Osteoblast (primary cell): Measurements from ENCODE around the gene LRRC37A3. TPM values are rescaled to one million over a fixed set of nuclear protein-coding genes. Genes with fewer than 3 reads are reported as not detected.
"Not testable (repeated sequence)": the region's sequence is repeated elsewhere in the genome, so short reads cannot be mapped to it uniquely, and the experiment has no call there.

Experiments
- DNase-seq: peaks from one replicate; pipeline ENCODE4 v3.0.0; 2011; ENCODE audit warnings: low spot score, mixed read lengths; ENCODE audit not compliant: insufficient read length; ENCODE audit errors: missing footprints
- H2AFZ ChIP-seq: 2 replicates; pipeline ENCODE4 v1.6.0; 2011; ENCODE audit warnings: mild to moderate bottlenecking, low read length
- H3K27ac ChIP-seq: 2 replicates; pipeline ENCODE4 v1.5.1; 2011; ENCODE audit warnings: mild to moderate bottlenecking, low read depth, low read length, moderate library complexity
- H3K27me3 ChIP-seq: 2 replicates; pipeline ENCODE4 v1.6.0; 2012; ENCODE audit warnings: mild to moderate bottlenecking, control low read depth, inconsistent platforms, low read length, moderate library complexity; ENCODE audit not compliant: insufficient read depth
- H3K36me3 ChIP-seq: 2 replicates; pipeline ENCODE4 v1.5.1; 2011; ENCODE audit warnings: mild to moderate bottlenecking, low read length, control low read depth, moderate library complexity; ENCODE audit not compliant: insufficient read depth
- H3K4me1 ChIP-seq: 2 replicates; pipeline ENCODE4 v1.5.1; 2011; ENCODE audit warnings: mild to moderate bottlenecking, low read length, control low read depth, moderate library complexity; ENCODE audit not compliant: insufficient read depth
- H3K4me2 ChIP-seq: 2 replicates; pipeline ENCODE4 v1.6.0; 2011; ENCODE audit warnings: mild to moderate bottlenecking, low read length; ENCODE audit not compliant: insufficient read depth
- H3K4me3 ChIP-seq: fragments of 200-600 bp; sonication (generic); 3 replicates; pipeline ENCODE4 v1.5.1; 2012; ENCODE audit warnings: mild to moderate bottlenecking, low read length, inconsistent platforms; ENCODE audit not compliant: insufficient read depth
- H3K79me2 ChIP-seq: 2 replicates; pipeline ENCODE4 v1.6.0; 2012; ENCODE audit warnings: mild to moderate bottlenecking, low read length, control low read depth, inconsistent platforms; ENCODE audit not compliant: insufficient read depth
- H3K9me3 ChIP-seq: 2 replicates; pipeline ENCODE4 v1.5.1; 2011; ENCODE audit warnings: low read depth, low read length, control low read depth
- H4K20me1 ChIP-seq: 2 replicates; pipeline ENCODE4 v1.6.0; 2012; ENCODE audit warnings: mild to moderate bottlenecking, low read length, control low read depth; ENCODE audit not compliant: insufficient read depth
- total RNA-seq: library from RNA; depleted of rRNA; stranded (reverse); fragments of >200 nt; gene quantifications from 2 replicates; pipeline ENCODE4 v1.2.3, GENCODE V29; 2012
- TF ChIP-seq, protein P1 (sequence below): IDR thresholded peaks from 2 replicates; pipeline ENCODE4 v1.5.1; 2011; ENCODE audit warnings: mild to moderate bottlenecking, low read depth, low read length, moderate library complexity; ENCODE audit errors: extremely low read depth

The LRRC37A3 gene
- 14.1 and 15.2 TPM in 2 replicates for total RNA-seq

DNA sequence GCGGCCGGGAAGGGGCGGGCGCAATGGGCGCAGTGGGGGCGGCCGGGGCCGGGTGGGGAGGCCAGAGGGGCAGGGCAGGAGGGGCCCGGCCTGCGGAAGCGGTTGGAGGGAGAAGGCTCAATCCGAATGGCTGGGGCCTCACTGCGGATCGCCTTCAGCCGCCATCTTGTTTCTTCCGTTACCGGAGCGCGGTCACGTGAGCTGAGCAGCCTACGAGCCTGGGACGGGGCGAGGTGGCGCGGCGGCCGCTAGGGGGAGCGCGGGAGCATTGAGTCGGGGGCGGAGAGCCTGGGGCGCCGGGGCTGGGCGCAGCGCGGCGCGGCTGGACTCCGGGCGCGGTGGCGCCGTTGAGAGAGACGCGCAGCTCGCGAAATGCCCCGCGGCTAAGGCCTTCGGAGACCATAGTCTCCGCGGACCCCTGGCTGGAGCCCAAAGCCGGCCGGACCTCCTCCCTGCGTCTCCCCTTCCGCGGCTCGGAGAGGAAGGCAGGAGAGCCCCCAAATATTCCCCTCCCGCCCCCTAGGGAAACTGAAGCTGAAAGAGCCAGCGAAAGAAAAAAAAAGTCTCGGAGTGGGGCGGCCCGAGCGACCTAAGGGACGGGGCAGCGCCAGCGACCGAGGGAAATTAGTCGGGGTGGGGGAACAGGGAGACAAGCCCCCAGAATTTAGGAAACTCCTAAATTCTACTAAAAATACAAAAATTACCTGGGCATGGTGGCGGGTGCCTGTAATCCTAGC lies at the start of gene LRRC37A3:
Gene LRRC37A3 (minus strand): TSS at position 190 of the 737 bp plus-strand sequence. CDS start 22,221 bp downstream, outside the sequence.
- not testable (repeated sequence) for H3K36me3 ChIP-seq, H3K4me1 ChIP-seq, H4K20me1 ChIP-seq, H3K27ac ChIP-seq, H3K27me3 ChIP-seq, H3K79me2 ChIP-seq, H3K9me3 ChIP-seq
- TF ChIP-seq, protein P1, sequence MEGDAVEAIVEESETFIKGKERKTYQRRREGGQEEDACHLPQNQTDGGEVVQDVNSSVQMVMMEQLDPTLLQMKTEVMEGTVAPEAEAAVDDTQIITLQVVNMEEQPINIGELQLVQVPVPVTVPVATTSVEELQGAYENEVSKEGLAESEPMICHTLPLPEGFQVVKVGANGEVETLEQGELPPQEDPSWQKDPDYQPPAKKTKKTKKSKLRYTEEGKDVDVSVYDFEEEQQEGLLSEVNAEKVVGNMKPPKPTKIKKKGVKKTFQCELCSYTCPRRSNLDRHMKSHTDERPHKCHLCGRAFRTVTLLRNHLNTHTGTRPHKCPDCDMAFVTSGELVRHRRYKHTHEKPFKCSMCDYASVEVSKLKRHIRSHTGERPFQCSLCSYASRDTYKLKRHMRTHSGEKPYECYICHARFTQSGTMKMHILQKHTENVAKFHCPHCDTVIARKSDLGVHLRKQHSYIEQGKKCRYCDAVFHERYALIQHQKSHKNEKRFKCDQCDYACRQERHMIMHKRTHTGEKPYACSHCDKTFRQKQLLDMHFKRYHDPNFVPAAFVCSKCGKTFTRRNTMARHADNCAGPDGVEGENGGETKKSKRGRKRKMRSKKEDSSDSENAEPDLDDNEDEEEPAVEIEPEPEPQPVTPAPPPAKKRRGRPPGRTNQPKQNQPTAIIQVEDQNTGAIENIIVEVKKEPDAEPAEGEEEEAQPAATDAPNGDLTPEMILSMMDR: peak; percentile 62
- DNase-seq: peak; percentile 98
- H3K4me2 ChIP-seq: peak within 1 kb of the TSS; percentile 80
- peak within 1 kb of the TSS; percentile 77 for H3K4me3 ChIP-seq
- H2AFZ ChIP-seq: peak within 1 kb of the TSS; percentile 74

DNA sequence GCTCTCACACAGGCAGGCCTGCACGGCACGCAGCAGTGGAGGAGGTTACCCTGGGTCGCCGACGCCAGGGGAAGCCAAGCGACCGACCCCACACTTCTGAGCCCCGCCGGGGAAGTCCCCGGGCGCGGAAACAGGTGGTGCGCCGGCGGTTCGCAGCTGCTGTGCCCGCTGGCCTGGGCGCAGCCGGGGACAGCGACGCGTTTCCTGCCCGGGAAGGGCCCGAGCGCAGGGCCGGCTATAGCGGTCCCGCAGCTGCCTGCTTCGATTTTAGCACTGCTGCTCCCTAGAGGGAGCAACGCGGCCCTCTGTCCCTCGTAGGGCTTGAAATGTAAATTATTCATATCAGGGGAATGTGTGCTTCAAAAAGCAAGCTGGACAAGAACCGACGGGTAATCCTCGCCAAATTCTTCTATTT lies 46.6 kb upstream of the LRRC37A3 start:
- not testable (repeated sequence) for H3K79me2 ChIP-seq, H3K27me3 ChIP-seq, H3K9me3 ChIP-seq, H3K36me3 ChIP-seq, H3K27ac ChIP-seq, H4K20me1 ChIP-seq
- peaks cover 14% of the 10 kb centered on the region for H3K4me1 ChIP-seq
- H3K4me2 ChIP-seq: peak overlapping the region; percentile 65
- DNase-seq: peak; percentile 23
- TF ChIP-seq, protein P1: peak; percentile 18
- H2AFZ ChIP-seq: peak overlapping the region; percentile 51
- H3K4me3 ChIP-seq: peak overlapping the region; percentile 56

DNA sequence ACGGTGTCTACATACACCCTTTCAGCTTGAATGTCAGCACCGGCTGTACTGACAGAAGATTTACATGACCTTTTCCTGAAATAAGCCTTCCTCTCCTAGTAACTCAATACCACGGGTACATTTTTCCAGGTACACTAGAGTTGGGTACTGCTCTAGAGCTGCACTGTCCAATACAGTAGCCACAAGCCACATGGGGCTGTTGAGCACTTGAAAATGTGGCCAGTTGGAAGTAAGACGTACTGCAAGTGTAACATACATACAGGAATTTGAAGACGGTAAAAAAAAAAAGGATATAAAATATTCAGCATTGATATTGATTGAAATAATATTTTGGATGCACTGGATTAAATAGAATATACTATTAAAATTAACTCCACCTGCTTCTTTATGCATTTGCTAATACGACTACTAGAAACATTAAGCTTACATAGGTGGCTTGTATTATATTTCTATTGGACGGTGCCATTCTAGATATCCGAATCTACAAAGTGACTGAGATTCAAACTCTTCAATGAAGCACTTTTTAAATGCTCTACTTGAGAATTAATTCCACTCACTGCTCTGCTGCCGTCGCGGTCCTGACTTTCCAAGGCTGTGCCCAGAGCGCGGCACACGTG lies 46.1 kb upstream of the LRRC37A3 start:
- Histone ChIP-seq H3K4me2 (peak overlapping the region; percentile 65), H3K4me1 (peaks cover 14% of the 10 kb centered on the region), H2AFZ (peak overlapping the region; percentile 51), H3K4me3 (peak overlapping the region; percentile 56)
- H3K9me3 ChIP-seq, DNase-seq, H3K79me2 ChIP-seq, H3K27me3 ChIP-seq, H3K36me3 ChIP-seq, H3K27ac ChIP-seq, H4K20me1 ChIP-seq: not testable (repeated sequence)

DNA sequence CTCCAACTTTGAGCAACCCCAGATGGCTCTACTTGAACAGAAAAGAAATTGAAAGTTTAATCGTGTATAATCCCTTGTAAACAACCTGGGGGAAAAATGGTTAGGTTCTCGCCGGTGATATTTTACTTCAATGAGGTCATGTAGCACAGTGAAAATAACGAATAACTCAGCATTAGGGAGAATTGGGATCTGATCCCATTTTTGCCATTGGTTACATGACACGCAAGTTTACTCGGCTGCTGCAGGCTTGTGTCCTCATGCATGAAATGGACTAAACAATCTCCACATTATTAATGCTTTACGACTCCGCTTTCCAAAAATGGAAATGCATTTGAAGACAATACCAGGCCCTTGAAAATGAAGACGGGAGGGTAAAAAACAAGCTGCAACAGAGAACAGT lies 45.5 kb upstream of the LRRC37A3 start:
- H3K4me3 ChIP-seq: no peak overlapping the region
- TF ChIP-seq, protein P1: no peak
- H3K27ac ChIP-seq: no peak overlapping the region
- H3K9me3 ChIP-seq: no peaks in the 10 kb centered on the region
- no peaks in the 10 kb centered on the region for H3K36me3 ChIP-seq
- H4K20me1 ChIP-seq: no peaks in the 10 kb centered on the region
- H2AFZ ChIP-seq: no peak overlapping the region
- peaks cover 14% of the 10 kb centered on the region for H3K4me1 ChIP-seq
- H3K79me2 ChIP-seq: no peaks in the 10 kb centered on the region
- no peak overlapping the region for H3K4me2 ChIP-seq
- no peak for DNase-seq
- peaks cover 3% of the 10 kb centered on the region for H3K27me3 ChIP-seq
